ENCODE data around the gene ELFN1. TPM values are rescaled to one million over a fixed set of nuclear protein-coding genes. Genes with fewer than 3 reads are reported as not detected.

Gene ELFN1
- total RNA-seq, 1 donor from 2014 or later = 2.2 TPM

DNA sequence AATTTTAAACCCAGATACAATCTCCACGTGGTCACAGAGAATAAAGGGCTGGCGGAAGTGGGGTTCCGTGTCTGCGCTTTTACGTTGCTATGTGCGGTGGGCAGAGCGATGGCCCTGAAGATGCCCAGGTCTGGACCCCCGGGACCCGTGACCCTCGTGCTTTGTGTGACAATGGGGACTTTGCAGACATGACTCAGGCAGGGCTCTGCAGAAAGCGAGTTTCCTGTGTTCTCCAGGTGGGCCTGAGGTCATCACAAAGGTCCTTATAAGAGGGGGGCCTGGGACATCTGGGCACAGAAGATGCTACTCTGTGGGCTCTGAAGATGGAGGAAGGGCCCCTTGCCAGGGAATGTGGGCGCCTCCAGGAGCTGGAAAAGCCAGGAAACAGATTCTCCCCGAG is 95.3 kb downstream of the ELFN1 start:
- Histone ChIP-seq H3K27ac (no peak overlapping the region), H3K4me1 (no peaks in the 10 kb centered on the region), H3K4me3 (no peak overlapping the region), H3K36me3 (no peaks in the 10 kb centered on the region), H3K27me3 (no peaks in the 10 kb centered on the region), H3K9me3 (peaks cover 6% of the 10 kb centered on the region)
- intact Hi-C loops (cut with DNase I) = no loop called here
- peak in 1 of 2 donors; percentile 37 for DNase-seq (ENCODE audit: extremely low spot score in 2 of 2)
- TF ChIP-seq, protein P1, sequence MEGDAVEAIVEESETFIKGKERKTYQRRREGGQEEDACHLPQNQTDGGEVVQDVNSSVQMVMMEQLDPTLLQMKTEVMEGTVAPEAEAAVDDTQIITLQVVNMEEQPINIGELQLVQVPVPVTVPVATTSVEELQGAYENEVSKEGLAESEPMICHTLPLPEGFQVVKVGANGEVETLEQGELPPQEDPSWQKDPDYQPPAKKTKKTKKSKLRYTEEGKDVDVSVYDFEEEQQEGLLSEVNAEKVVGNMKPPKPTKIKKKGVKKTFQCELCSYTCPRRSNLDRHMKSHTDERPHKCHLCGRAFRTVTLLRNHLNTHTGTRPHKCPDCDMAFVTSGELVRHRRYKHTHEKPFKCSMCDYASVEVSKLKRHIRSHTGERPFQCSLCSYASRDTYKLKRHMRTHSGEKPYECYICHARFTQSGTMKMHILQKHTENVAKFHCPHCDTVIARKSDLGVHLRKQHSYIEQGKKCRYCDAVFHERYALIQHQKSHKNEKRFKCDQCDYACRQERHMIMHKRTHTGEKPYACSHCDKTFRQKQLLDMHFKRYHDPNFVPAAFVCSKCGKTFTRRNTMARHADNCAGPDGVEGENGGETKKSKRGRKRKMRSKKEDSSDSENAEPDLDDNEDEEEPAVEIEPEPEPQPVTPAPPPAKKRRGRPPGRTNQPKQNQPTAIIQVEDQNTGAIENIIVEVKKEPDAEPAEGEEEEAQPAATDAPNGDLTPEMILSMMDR (IDR thresholded peaks at IDR 0.05) = no peak
- TF ChIP-seq POLR2A (IDR thresholded peaks at IDR 0.05) (no peak), POLR2AphosphoS5 (IDR thresholded peaks at IDR 0.05; ENCODE audit: insufficient read depth in 1 of 2, low read depth in 1 of 2) (no peak)

DNA sequence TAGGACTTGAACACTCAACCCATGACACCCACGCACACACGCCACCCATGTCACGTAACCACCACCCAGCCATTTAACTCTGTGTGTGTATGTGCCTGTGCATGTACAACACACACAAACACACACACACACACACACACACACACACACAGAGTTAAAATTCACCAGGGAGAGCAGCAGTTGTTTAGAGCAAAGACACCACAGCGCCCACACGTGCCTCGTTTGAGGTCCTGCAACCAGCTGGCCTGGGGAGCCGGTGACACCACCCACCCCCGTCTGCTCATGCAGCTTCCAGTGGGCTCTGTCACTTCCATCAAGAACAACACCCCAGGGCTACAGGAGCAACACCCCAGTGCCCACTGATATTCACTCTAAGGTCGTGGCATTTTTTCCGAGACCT is 97.4 kb downstream of the ELFN1 start:
- Histone ChIP-seq H3K27ac (no peak overlapping the region), H3K9me3 (peaks cover 6% of the 10 kb centered on the region), H3K4me1 (no peaks in the 10 kb centered on the region), H3K36me3 (no peaks in the 10 kb centered on the region), H3K27me3 (no peaks in the 10 kb centered on the region), H3K4me3 (no peak overlapping the region)
- TF ChIP-seq POLR2A (IDR thresholded peaks at IDR 0.05) = no peak
- TF ChIP-seq POLR2AphosphoS5 (IDR thresholded peaks at IDR 0.05; ENCODE audit: insufficient read depth in 1 of 2, low read depth in 1 of 2) = no peak
- TF ChIP-seq, protein P1 (IDR thresholded peaks at IDR 0.05) = no peak
- intact Hi-C loops (cut with DNase I) = no loop called here
- peak in 1 of 2 donors; percentile 70 for DNase-seq (ENCODE audit: extremely low spot score in 2 of 2)

DNA sequence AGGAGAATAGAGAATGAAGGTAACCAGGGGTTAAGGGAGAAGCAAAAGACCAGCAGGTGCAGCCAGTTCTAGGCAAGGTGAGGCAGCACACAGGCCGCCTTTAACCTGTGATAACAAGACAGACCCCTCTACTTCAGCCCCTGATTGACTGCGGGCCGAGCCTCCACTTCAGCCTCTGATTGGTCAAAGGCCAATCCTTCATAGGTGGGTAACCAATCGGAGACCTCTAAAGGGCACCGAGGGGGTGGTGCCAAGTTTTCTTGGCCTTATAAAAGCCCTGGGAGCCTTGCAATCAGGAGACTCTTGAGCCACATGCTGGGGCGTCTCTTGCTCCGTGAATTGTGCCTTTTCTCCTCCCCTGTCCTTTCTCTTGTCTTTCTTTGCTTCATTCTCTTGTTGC is 98.8 kb downstream of the ELFN1 start:
- TF ChIP-seq, protein P1 (IDR thresholded peaks at IDR 0.05) = no peak
- TF ChIP-seq POLR2A (IDR thresholded peaks at IDR 0.05) (no peak), POLR2AphosphoS5 (IDR thresholded peaks at IDR 0.05; ENCODE audit: insufficient read depth in 1 of 2, low read depth in 1 of 2) (no peak)
- peak in 1 of 2 donors; percentile 34 for DNase-seq (ENCODE audit: extremely low spot score in 2 of 2)
- Histone ChIP-seq H3K4me3 (no peak overlapping the region), H3K27me3 (no peaks in the 10 kb centered on the region), H3K27ac (no peak overlapping the region), H3K36me3 (no peaks in the 10 kb centered on the region), H3K9me3 (no peaks in the 10 kb centered on the region), H3K4me1 (no peaks in the 10 kb centered on the region)
- intact Hi-C loops (cut with DNase I) = no loop called here

DNA sequence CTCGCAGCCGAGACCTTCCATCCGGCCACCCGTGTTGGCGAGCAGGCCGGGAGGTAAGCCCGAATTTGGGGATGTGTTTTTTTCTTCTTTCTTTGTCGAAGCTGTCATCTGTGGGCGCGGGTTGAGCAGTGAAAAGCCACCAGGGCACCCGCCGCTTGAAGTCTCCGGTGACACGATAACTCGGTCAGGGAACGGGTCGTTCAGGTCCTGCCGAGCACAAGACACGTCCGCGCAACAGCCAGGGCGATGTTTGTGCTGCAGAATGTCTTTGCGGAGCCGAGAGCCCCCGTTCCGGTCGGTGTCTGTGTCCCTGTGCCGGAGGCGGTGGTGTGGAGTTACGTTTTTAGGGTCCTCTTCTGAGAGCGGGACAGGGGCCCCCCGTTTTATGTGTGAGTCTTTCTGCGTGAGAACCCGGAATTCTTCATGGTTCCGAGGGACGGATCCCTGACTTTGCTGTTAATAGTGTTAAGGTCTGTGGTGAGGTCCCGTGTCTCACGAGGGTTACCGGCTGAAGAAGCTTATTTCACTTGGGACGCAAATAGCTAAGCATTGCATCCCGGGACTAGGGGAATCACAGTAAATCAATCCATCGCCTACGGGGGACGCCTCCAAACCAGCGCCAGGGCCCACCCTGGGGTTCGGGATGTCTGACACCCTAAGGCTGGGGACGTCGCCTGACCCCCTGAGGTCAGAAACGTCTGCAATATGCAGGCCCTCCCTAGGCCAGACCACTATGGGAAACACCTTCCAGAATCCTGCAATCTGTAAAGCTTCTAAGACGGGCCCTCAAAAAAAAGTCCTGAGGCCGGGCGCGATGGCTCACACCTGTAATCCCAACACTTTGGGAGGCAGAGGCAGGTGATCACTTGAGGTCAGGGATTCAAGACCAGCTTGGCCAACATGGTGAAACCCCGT is 99.5 kb downstream of the ELFN1 start:
- no peaks in the 10 kb centered on the region for H3K36me3 ChIP-seq
- no peaks in the 10 kb centered on the region for H3K4me1 ChIP-seq
- H3K9me3 ChIP-seq = no peaks in the 10 kb centered on the region
- H3K27ac ChIP-seq = no peak overlapping the region
- no peak overlapping the region for H3K4me3 ChIP-seq
- intact Hi-C loops (cut with DNase I) = no loop called here
- peak; percentile 16 to 61 for DNase-seq (ENCODE audit: extremely low spot score in 2 of 2)
- TF ChIP-seq, protein P1 (IDR thresholded peaks at IDR 0.05) = no peak
- no peak for TF ChIP-seq POLR2AphosphoS5 (IDR thresholded peaks at IDR 0.05; ENCODE audit: insufficient read depth in 1 of 2, low read depth in 1 of 2)
- no peak for TF ChIP-seq POLR2A (IDR thresholded peaks at IDR 0.05)
- no peaks in the 10 kb centered on the region for H3K27me3 ChIP-seq

DNA sequence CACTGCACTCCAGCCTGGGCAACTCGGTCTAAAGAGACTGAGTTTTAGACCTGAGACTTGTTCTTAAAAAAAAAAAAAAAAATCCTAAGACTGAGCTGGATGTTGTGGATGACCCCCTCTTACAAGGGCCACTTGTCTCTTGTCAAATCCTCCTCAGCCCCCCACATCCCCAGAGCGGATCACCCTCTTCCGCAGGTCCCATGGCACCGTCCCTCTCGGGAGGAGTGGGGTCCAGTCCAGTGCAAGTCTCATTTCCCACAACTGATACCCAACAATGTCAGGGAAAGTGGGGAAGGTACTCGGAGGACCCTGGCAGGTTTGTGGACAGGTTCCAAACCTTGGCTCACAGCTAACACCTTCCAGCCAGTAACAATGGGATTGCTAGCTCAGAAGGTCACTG is 100.3 kb downstream of the ELFN1 start:
- Histone ChIP-seq H3K27ac (no peak overlapping the region), H3K9me3 (no peaks in the 10 kb centered on the region), H3K4me1 (no peaks in the 10 kb centered on the region), H3K4me3 (no peak overlapping the region), H3K27me3 (no peaks in the 10 kb centered on the region), H3K36me3 (no peaks in the 10 kb centered on the region)
- peak in 1 of 2 donors; percentile 54 for DNase-seq (ENCODE audit: extremely low spot score in 2 of 2)
- intact Hi-C loops (cut with DNase I) = no loop called here
- TF ChIP-seq POLR2A (IDR thresholded peaks at IDR 0.05) (no peak), POLR2AphosphoS5 (IDR thresholded peaks at IDR 0.05; ENCODE audit: insufficient read depth in 1 of 2, low read depth in 1 of 2) (no peak)
- TF ChIP-seq, protein P1 (IDR thresholded peaks at IDR 0.05) = no peak
